Retinal pigment epithelial cell (primary cell): ENCODE data around the gene FTCD.
"Not testable (repeated sequence)": the region's sequence is repeated elsewhere in the genome, so short reads cannot be mapped to it uniquely, and the experiment has no call there.

Experiments
- DNase-seq: peaks from one replicate; pipeline ENCODE4 v3.0.0-alpha.2; 2010; ENCODE audit warnings: low read depth
- H3K4me3 ChIP-seq: 2 replicates; pipeline ENCODE4 v1.5.1; 2011; ENCODE audit warnings: mild to moderate bottlenecking, low read length, control low read depth, moderate library complexity
- CTCF ChIP-seq: conservative IDR thresholded peaks from 2 replicates; pipeline ENCODE4 v1.5.1; 2011; ENCODE audit warnings: low read depth, low read length, control low read depth, inconsistent platforms

The FTCD gene

GRCh38 chr21:46155514-46156377 lies at the start of gene FTCD:
FTCD (minus strand) TSS chr21:46155579; CDS start chr21:46155523, 56 bp downstream.
- no peak for DNase-seq

GRCh38 chr21:46205166-46205565 lies 49.8 kb upstream of the FTCD start:
- H3K4me3 ChIP-seq, result no peak overlapping the region
- no peak for DNase-seq
- TF ChIP-seq CTCF, result no peak

More at GRCh38 chr21:46155514-46156377, at the start of gene FTCD:
- H3K4me3 ChIP-seq, result no peak within 1 kb of the TSS
- no peak for TF ChIP-seq CTCF

- no peak for TF ChIP-seq CTCF
- H3K4me3 ChIP-seq, result no peak overlapping the region
- no peak for DNase-seq
Observed at GRCh38 chr21:46203203-46203600, 47.8 kb upstream of the FTCD start.

GRCh38 chr21:46202592-46203202 lies 47.3 kb upstream of the FTCD start:
- TF ChIP-seq CTCF, result no peak
- H3K4me3 ChIP-seq, result no peak overlapping the region
- DNase-seq, result no peak

- DNase-seq, result not testable (repeated sequence)
Observed at GRCh38 chr21:46200877-46201803, 45.8 kb upstream of the FTCD start.

GRCh38 chr21:46199436-46200373 lies 44.3 kb upstream of the FTCD start:
- H3K4me3 ChIP-seq, result no peak overlapping the region
- no peak for DNase-seq
- TF ChIP-seq CTCF, result no peak

More at GRCh38 chr21:46200877-46201803, 45.8 kb upstream of the FTCD start:
- H3K4me3 ChIP-seq, result not testable (repeated sequence)
